Smooth muscle cell (in vitro differentiated cells): Measurements from ENCODE around the gene DYNLT3. TPM values are rescaled to one million over a fixed set of nuclear protein-coding genes. Genes with fewer than 3 reads are reported as not detected.

Experiments used
- DNase-seq: peaks from one replicate; lab custom pipeline; 2025; ENCODE audit not compliant: unreplicated experiment; lab: John Stamatoyannopoulos, UW
- H2AFZ ChIP-seq: fragments of 200-600 bp; sonication (generic); 2 replicates; pipeline ENCODE4 v1.6.0; 2016; ENCODE audit warnings: antibody characterized with exemption, low read depth, mild to moderate bottlenecking
- H3F3A ChIP-seq: fragments of 200-600 bp; sonication (generic); 2 replicates; pipeline ENCODE4 v1.6.0; 2017; ENCODE audit warnings: antibody characterized with exemption, low read depth
- H3K27ac ChIP-seq: fragments of 200-600 bp; sonication (generic); 2 replicates; pipeline ENCODE4 v1.5.1; 2016; ENCODE audit warnings: low read depth, mild to moderate bottlenecking
- H3K27me3 ChIP-seq: fragments of 200-600 bp; sonication (generic); 2 replicates; pipeline ENCODE4 v1.6.1; 2016; ENCODE audit warnings: low read depth, mild to moderate bottlenecking
- H3K36me3 ChIP-seq: fragments of 200-600 bp; sonication (generic); 2 replicates; pipeline ENCODE4 v1.5.1; 2016; ENCODE audit warnings: low read depth
- H3K4me1 ChIP-seq: fragments of 200-600 bp; sonication (generic); 2 replicates; pipeline ENCODE4 v1.5.1; 2016; ENCODE audit warnings: low read depth
- H3K4me2 ChIP-seq: fragments of 200-600 bp; sonication (generic); 2 replicates; pipeline ENCODE4 v1.6.0; 2016; ENCODE audit warnings: mild to moderate bottlenecking
- H3K4me3 ChIP-seq: fragments of 200-600 bp; sonication (generic); 2 replicates; pipeline ENCODE4 v1.5.1; 2016; ENCODE audit warnings: mild to moderate bottlenecking
- H3K79me2 ChIP-seq: fragments of 200-600 bp; sonication (generic); 2 replicates; pipeline ENCODE4 v1.6.0; 2016; ENCODE audit warnings: low read depth, mild to moderate bottlenecking
- H3K9ac ChIP-seq: fragments of 200-600 bp; sonication (generic); 2 replicates; pipeline ENCODE4 v1.6.0; 2016; ENCODE audit warnings: low read depth
- H3K9me3 ChIP-seq: fragments of 200-600 bp; sonication (generic); replicated peaks from 2 replicates; pipeline ENCODE4 v1.5.1; 2016; ENCODE audit warnings: low read depth
- H4K20me1 ChIP-seq: fragments of 200-600 bp; sonication (generic); 2 replicates; pipeline ENCODE4 v1.6.0; 2016; ENCODE audit warnings: low read depth
- WGBS: methylation state at CpG from one replicate; pipeline ENCODE4 v1.1.7; 2016; ENCODE audit warnings: low lambda C conversion rate; 5-methylcytosine and 5-hydroxymethylcytosine counted together
- polyA plus RNA-seq: library from polyadenylated mRNA; unstranded; fragments of >200 nt; fragmentation: Nextera tagmentation; extraction: Ambion mirVana; gene quantifications from 2 replicates; pipeline ENCODE4 v1.2.1, GENCODE V29; 2016
- total RNA-seq: library from RNA; depleted of rRNA; stranded (reverse); fragments of >200 nt; gene quantifications from 2 replicates; pipeline ENCODE4 v1.2.3, GENCODE V29; 2014
- TF ChIP-seq, protein P1 (sequence below): fragments of 200-600 bp; sonication (generic); IDR thresholded peaks from 2 replicates; pipeline ENCODE4 v1.5.1; 2017; ENCODE audit warnings: borderline replicate concordance, mild to moderate bottlenecking, antibody characterized with exemption; ENCODE audit not compliant: insufficient read depth, poor library complexity, severe bottlenecking

Gene DYNLT3
- total and polyA plus RNA-seq, 2 experiments from 2014 or later = 77.7 to 89.4 TPM

DNA sequence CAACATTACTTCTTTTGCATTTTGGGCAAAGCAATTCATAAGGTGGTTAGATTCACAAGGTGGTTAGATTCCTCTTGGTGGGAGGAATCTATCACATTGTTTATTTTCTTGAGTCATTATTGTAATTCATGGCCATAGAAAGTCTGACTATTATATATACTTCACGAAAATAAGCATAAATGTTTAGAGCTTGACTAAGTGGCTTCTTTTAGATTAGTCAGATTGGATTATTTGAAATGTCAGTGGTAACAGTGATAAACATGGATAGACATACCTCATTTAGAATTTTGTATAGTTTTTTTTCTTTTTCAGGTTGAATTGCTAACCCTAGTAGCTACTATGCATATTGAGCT, 24.9 kb upstream of the DYNLT3 start:
- Histone ChIP-seq H3K36me3 (no peaks in the 10 kb centered on the region), H3K79me2 (no peaks in the 10 kb centered on the region), H2AFZ (no peak overlapping the region), H3K4me3 (no peak overlapping the region), H3K9ac (peak overlapping the region; percentile 4), H3K4me2 (peak overlapping the region; percentile 5), H3K27me3 (no peaks in the 10 kb centered on the region), H3K27ac (peak overlapping the region; percentile 76), H3F3A (no peaks in the 10 kb centered on the region), H3K4me1 (peaks cover 3% of the 10 kb centered on the region), H4K20me1 (no peaks in the 10 kb centered on the region), H3K9me3 (no peaks in the 10 kb centered on the region)
- WGBS = 38% methylated on average over 1 of the region's 1 CpG
- TF ChIP-seq, protein P1, sequence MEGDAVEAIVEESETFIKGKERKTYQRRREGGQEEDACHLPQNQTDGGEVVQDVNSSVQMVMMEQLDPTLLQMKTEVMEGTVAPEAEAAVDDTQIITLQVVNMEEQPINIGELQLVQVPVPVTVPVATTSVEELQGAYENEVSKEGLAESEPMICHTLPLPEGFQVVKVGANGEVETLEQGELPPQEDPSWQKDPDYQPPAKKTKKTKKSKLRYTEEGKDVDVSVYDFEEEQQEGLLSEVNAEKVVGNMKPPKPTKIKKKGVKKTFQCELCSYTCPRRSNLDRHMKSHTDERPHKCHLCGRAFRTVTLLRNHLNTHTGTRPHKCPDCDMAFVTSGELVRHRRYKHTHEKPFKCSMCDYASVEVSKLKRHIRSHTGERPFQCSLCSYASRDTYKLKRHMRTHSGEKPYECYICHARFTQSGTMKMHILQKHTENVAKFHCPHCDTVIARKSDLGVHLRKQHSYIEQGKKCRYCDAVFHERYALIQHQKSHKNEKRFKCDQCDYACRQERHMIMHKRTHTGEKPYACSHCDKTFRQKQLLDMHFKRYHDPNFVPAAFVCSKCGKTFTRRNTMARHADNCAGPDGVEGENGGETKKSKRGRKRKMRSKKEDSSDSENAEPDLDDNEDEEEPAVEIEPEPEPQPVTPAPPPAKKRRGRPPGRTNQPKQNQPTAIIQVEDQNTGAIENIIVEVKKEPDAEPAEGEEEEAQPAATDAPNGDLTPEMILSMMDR = no peak
- no peak for DNase-seq

DNA sequence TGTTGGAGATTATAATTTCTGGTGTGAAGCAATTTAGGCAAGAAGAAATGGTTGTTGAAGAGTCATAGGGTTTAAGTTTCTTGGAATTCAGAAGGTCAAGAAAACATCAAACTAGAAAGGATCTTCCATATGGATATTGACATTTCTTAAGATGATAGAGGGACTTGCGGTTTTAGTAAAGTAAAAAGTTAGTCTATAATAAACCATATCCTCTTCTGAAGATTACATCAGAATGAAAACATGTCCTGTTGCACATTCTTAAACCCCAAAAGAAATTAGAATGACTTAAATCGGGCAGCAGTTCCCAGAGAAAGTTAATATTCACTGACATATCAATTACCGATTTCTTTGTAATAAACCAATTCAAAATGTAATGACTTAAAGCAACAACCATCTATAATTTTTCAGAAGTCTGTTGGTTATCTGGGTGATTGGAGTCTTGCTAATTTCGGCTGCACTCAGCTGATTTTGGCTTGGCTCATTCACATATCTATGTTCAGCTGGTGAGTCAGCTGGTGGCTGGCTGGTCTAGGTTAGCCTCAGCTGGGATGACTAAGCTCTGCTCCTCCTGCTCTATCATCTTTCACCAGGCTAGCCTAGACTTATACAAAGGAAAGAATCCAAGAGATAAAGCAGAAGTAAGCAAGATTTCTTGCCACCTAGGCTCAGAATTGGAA, 24.4 kb upstream of the DYNLT3 start:
- Histone ChIP-seq H3K9ac (peak overlapping the region; percentile 4), H3K4me2 (peak overlapping the region; percentile 5), H4K20me1 (no peaks in the 10 kb centered on the region), H3K79me2 (no peaks in the 10 kb centered on the region), H3K4me1 (peaks cover 3% of the 10 kb centered on the region), H3F3A (no peaks in the 10 kb centered on the region), H2AFZ (no peak overlapping the region), H3K27ac (peak overlapping the region; percentile 76), H3K36me3 (no peaks in the 10 kb centered on the region), H3K9me3 (no peaks in the 10 kb centered on the region), H3K27me3 (no peaks in the 10 kb centered on the region), H3K4me3 (no peak overlapping the region)
- WGBS = 60% methylated on average over 4 of the region's 4 CpGs
- TF ChIP-seq, protein P1 = no peak
- DNase-seq = no peak

DNA sequence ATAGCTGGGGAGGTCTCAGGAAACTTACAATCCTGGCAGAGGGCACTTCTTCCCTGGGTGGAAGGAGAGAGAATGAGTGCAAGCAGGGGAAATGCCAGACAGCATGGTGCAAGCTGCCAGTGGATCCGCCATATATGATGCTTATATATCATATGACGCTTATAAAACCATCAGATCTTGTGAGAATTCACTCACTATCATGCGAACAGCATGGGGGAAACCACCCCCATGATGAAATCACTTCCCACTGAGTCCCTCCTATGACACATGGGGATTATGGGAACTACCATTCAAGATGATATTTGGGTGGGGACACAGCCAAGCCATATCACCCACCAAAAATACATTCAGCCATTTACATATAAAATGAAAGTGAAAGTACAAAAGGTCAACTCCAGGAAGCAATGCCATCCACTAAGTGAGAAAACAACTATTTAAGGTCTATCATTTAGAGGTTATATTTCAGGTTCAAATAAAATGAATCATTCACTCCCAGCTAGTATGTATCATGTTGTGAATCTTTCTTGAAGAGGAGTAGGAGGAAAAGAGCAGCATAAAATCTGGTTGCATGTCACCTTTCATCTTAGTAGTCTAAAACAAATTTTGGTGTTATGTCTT, 20.3 kb upstream of the DYNLT3 start:
- Histone ChIP-seq H3K27ac (no peak overlapping the region), H3K36me3 (no peaks in the 10 kb centered on the region), H3K79me2 (no peaks in the 10 kb centered on the region), H3K9me3 (no peaks in the 10 kb centered on the region), H2AFZ (no peak overlapping the region), H3K9ac (no peak overlapping the region), H3K27me3 (no peaks in the 10 kb centered on the region), H3K4me1 (no peaks in the 10 kb centered on the region), H3K4me2 (no peak overlapping the region), H3F3A (no peaks in the 10 kb centered on the region), H3K4me3 (no peak overlapping the region), H4K20me1 (no peaks in the 10 kb centered on the region)
- 82% methylated on average over 3 of the region's 3 CpGs for WGBS
- TF ChIP-seq, protein P1 = no peak
- DNase-seq = no peak

DNA sequence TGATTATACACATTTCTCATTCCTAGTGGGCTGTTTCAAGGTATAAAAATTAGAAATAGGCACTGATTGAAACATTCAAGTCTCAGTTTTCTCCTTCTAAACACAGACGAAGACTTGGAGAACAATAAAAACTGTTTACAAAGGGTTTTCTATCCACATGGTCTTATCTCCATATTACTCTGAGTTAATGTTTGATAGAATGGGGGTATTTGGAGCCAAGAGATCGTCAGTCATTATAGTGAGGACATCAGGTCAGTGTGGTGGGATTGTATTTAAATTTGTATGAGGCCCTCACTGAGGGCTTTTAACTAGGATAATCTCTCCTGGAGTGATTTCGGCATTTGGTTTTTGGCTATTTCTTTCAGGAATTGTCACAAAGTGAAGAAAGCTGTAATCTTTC, 16.4 kb upstream of the DYNLT3 start:
- Histone ChIP-seq H3K9me3 (no peaks in the 10 kb centered on the region), H3K27me3 (no peaks in the 10 kb centered on the region), H3F3A (no peaks in the 10 kb centered on the region), H3K27ac (no peak overlapping the region), H3K4me1 (no peaks in the 10 kb centered on the region), H3K4me2 (no peak overlapping the region), H3K79me2 (no peaks in the 10 kb centered on the region), H3K36me3 (no peaks in the 10 kb centered on the region), H3K4me3 (no peak overlapping the region), H4K20me1 (no peaks in the 10 kb centered on the region), H3K9ac (no peak overlapping the region), H2AFZ (no peak overlapping the region)
- TF ChIP-seq, protein P1 = no peak
- DNase-seq = no peak
- WGBS = 66% methylated on average over 3 of the region's 3 CpGs
